K562 (cell line): ENCODE results near the gene MEIOB. TPM values are rescaled to one million over a fixed set of nuclear protein-coding genes. Genes with fewer than 3 reads are reported as not detected.

ENCODE experiments used
- BACH1 ChIP-seq: fragments of 200-800 bp; sonication (Bioruptor generic); IDR thresholded peaks from 2 replicates; pipeline ENCODE4 v1.6.1; 2016; ENCODE audit warnings: missing genetic modification characterization, missing compliant biosample characterization
- CTBP1 ChIP-seq: fragments of 450-650 bp; IDR thresholded peaks from 2 replicates; pipeline ENCODE4 v1.6.1; 2016; ENCODE audit warnings: borderline replicate concordance
- DACH1 ChIP-seq: fragments of 450-650 bp; IDR thresholded peaks from 2 replicates; pipeline ENCODE4 v1.6.1; 2018; ENCODE audit not compliant: partially characterized antibody
- FIP1L1 ChIP-seq: fragments of 200-400 bp; formaldehyde crosslinking; IDR thresholded peaks from 2 replicates; pipeline ENCODE4 v1.6.1; 2018; ENCODE audit warnings: mild to moderate bottlenecking, low read depth, low read length; ENCODE audit not compliant: poor library complexity, severe bottlenecking
- FOXJ2 ChIP-seq: fragments of 200-800 bp; sonication (Bioruptor generic); IDR thresholded peaks from 2 replicates; pipeline ENCODE4 v1.6.1; 2016; ENCODE audit warnings: missing genetic modification characterization, missing compliant biosample characterization
- MTA3 ChIP-seq: fragments of 450-650 bp; formaldehyde crosslinking; IDR thresholded peaks from 2 replicates; pipeline ENCODE4 v1.6.1; 2017; ENCODE audit warnings: mild to moderate bottlenecking, borderline replicate concordance
- POLR2A ChIP-seq: fragments of 450-650 bp; conservative IDR thresholded peaks from 2 replicates; pipeline ENCODE4 v1.6.1; 2016
- SUPT5H ChIP-seq: fragments of 450-650 bp; IDR thresholded peaks from 2 replicates; pipeline ENCODE4 v1.6.1; 2016
- TAF9B ChIP-seq: fragments of 450-650 bp; IDR thresholded peaks from 2 replicates; pipeline ENCODE4 v1.6.1; 2018; ENCODE audit warnings: mild to moderate bottlenecking; ENCODE audit not compliant: partially characterized antibody
- YBX1 ChIP-seq: fragments of 450-650 bp; IDR thresholded peaks from 2 replicates; pipeline ENCODE4 v1.7.1; 2016; ENCODE audit warnings: mild to moderate bottlenecking
- ZFP30 ChIP-seq: fragments of 250-450 bp; sonication (Bioruptor Pico); IDR thresholded peaks from 2 replicates; pipeline ENCODE4 v1.8.0; 2022; ENCODE audit warnings: moderate library complexity, mild to moderate bottlenecking, inconsistent platforms, borderline replicate concordance
- ZNF644 ChIP-seq: fragments of 200-800 bp; sonication (Bioruptor generic); IDR thresholded peaks from 2 replicates; pipeline ENCODE4 v1.6.1; 2016; ENCODE audit warnings: low read depth, missing genetic modification characterization, missing compliant biosample characterization
- ZNF77 ChIP-seq: fragments of 250-450 bp; sonication (Bioruptor Pico); IDR thresholded peaks from 2 replicates; pipeline ENCODE4 v1.5.0; 2020
- polyA plus RNA-seq, 8 experiments: library from polyadenylated mRNA; depleted of rRNA in 4 of 8; stranded (reverse) in 5 of 8; unstranded in 3 of 8; fragments of >200 nt; fragmentation: Nextera tagmentation in 2 of 8; fragmentation: Illumina TruSeq in 1 of 8; extraction: Ambion mirVana in 2 of 8; extraction: Trizol in 1 of 8; gene quantifications; 2 replicates each; pipeline versions ENCODE4 v1.2.1 to v1.2.3, GENCODE V29; 2011 to 2014; ENCODE audit warnings: inconsistent platforms in 1 of 8, missing spikeins in 1 of 8
- total RNA-seq, 7 experiments: library from RNA; depleted of rRNA in 6 of 7; stranded (reverse); fragments of >200 nt in 6 of 7; fragmentation: Illumina TruSeq in 2 of 7; extraction: Trizol in 2 of 7; gene quantifications; 2 replicates each; pipeline versions ENCODE4 v1.2.1 to v1.2.3, GENCODE V29; 2011 to 2021; ENCODE audit warnings: low replicate concordance in 1 of 7
- TF ChIP-seq, protein P1 (sequence below): IDR thresholded peaks from 2 replicates; pipeline ENCODE4 v1.6.1; 2014; ENCODE audit warnings: antibody characterized with exemption
- TF ChIP-seq, protein P2 (sequence below): fragments of 250-450 bp; sonication (Bioruptor Pico); IDR thresholded peaks from 2 replicates; pipeline ENCODE4 v1.8.0; 2021; ENCODE audit warnings: borderline replicate concordance, mild to moderate bottlenecking, moderate library complexity; ENCODE audit not compliant: poor library complexity, severe bottlenecking
- TF ChIP-seq, protein P3 (sequence below), 3 experiments: IDR thresholded peaks in 2 of 3; conservative IDR thresholded peaks in 1 of 3; 2 replicates each; pipeline ENCODE4 v1.5.1; 2011 to 2012; ENCODE audit warnings: low read length in 3 of 3, mild to moderate bottlenecking in 3 of 3, control low read depth in 2 of 3, improper control_type of control experiment in 1 of 3, inconsistent platforms in 1 of 3, low read depth in 1 of 3, mixed read lengths in 1 of 3, moderate library complexity in 1 of 3; ENCODE audit not compliant: insufficient read depth in 2 of 3
- TF ChIP-seq, protein P4 (sequence below), 2 experiments: fragments of 250-450 bp in 1 of 2; fragments of 450-650 bp in 1 of 2; sonication (Bioruptor Pico) in 1 of 2; IDR thresholded peaks; 2 replicates each; pipeline versions ENCODE4 v1.6.1 to v1.8.0; 2016 to 2021; ENCODE audit warnings: mild to moderate bottlenecking in 2 of 2, moderate library complexity in 2 of 2, missing compliant biosample characterization in 1 of 2, missing genetic modification characterization in 1 of 2
- TF ChIP-seq, protein P5 (sequence below): conservative IDR thresholded peaks from 2 replicates; pipeline ENCODE4 v1.6.1; 2011; ENCODE audit warnings: low read depth, mild to moderate bottlenecking, low read length; ENCODE audit not compliant: control insufficient read depth

The MEIOB gene
- total and polyA plus RNA-seq, 9 of the 15 experiments (the other 6 are each of a cell fraction or from before 2014, with no cell fraction given) = 25.4 to 203 (median 97.6) TPM

DNA sequence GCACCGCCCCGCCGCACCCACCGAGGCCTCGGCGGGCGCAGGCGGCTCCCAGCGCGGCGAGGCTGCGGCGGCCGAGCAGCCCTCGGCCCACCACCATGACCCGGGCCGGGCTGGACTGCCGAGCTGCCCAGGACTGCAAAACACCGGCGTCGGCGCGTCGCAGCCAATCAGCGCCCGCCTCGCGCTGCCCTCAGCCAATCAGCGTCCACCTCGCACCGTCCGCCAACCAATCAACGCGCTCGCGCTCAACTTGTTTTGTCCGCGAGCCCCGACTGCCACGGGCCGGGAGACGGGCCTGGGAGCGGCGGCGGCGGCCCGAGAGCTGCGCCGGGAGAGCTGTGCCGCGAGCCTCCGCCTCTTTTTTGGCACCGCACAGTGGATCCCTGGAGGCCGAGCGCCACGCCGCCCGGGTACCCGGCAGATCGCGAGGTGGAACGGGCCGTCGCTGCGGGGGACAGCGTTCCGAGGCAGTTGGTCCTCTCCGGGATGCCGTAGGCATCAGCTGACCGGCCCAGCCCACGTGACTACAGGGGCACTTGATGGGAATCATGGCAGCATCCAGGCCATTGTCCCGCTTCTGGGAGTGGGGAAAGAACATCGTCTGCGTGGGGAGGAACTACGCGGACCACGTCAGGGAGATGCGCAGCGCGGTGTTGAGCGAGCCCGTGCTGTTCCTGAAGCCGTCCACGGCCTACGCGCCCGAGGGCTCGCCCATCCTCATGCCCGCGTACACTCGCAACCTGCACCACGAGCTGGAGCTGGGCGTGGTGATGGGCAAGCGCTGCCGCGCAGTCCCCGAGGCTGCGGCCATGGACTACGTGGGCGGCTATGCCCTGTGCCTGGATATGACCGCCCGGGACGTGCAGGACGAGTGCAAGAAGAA lies 45.0 kb downstream of the MEIOB start, which contains the start of the genes FAHD1 and HAGH (continued):
- TF ChIP-seq MTA3 = peak; percentile 100
- TF ChIP-seq, protein P1, sequence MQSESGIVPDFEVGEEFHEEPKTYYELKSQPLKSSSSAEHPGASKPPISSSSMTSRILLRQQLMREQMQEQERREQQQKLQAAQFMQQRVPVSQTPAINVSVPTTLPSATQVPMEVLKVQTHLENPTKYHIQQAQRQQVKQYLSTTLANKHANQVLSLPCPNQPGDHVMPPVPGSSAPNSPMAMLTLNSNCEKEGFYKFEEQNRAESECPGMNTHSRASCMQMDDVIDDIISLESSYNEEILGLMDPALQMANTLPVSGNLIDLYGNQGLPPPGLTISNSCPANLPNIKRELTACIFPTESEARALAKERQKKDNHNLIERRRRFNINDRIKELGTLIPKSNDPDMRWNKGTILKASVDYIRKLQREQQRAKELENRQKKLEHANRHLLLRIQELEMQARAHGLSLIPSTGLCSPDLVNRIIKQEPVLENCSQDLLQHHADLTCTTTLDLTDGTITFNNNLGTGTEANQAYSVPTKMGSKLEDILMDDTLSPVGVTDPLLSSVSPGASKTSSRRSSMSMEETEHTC = peak; percentile 89
- peak; percentile 97 for TF ChIP-seq CTBP1
- TF ChIP-seq FOXJ2 (tag) = no peak
- TF ChIP-seq YBX1 = no peak
- TF ChIP-seq, protein P2, sequence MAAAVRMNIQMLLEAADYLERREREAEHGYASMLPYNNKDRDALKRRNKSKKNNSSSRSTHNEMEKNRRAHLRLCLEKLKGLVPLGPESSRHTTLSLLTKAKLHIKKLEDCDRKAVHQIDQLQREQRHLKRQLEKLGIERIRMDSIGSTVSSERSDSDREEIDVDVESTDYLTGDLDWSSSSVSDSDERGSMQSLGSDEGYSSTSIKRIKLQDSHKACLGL (CRISPR knock-in tag) = peak; percentile 71
- TF ChIP-seq POLR2A = peak; percentile 72
- no peak for TF ChIP-seq ZNF644 (tag)
- no peak for TF ChIP-seq TAF9B
- no peak for TF ChIP-seq BACH1 (tag)
- TF ChIP-seq, protein P3, sequence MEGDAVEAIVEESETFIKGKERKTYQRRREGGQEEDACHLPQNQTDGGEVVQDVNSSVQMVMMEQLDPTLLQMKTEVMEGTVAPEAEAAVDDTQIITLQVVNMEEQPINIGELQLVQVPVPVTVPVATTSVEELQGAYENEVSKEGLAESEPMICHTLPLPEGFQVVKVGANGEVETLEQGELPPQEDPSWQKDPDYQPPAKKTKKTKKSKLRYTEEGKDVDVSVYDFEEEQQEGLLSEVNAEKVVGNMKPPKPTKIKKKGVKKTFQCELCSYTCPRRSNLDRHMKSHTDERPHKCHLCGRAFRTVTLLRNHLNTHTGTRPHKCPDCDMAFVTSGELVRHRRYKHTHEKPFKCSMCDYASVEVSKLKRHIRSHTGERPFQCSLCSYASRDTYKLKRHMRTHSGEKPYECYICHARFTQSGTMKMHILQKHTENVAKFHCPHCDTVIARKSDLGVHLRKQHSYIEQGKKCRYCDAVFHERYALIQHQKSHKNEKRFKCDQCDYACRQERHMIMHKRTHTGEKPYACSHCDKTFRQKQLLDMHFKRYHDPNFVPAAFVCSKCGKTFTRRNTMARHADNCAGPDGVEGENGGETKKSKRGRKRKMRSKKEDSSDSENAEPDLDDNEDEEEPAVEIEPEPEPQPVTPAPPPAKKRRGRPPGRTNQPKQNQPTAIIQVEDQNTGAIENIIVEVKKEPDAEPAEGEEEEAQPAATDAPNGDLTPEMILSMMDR (IDR thresholded peaks at IDR 0.05 in 2 of 3, conservative IDR thresholded peaks at IDR 0.05 in 1 of 3; ENCODE audit: insufficient read depth in 2 of 3, low read depth in 1 of 3, low read length in 3 of 3) = no peak
- peak; percentile 93 for TF ChIP-seq DACH1
- TF ChIP-seq ZFP30 = no peak
- TF ChIP-seq SUPT5H = peak; percentile 66
- peak; percentile 56 for TF ChIP-seq FIP1L1
- TF ChIP-seq, protein P4, sequence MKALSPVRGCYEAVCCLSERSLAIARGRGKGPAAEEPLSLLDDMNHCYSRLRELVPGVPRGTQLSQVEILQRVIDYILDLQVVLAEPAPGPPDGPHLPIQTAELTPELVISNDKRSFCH (CRISPR knock-in tag; IDR thresholded peaks at IDR 0.05) = no peak
- TF ChIP-seq, protein P4 (tag; IDR thresholded peaks at IDR 0.05) = peak; percentile 79; the same call in 1 of the 2 replicates
- TF ChIP-seq ZNF77 (CRISPR knock-in tag) = no peak
- TF ChIP-seq, protein P5, sequence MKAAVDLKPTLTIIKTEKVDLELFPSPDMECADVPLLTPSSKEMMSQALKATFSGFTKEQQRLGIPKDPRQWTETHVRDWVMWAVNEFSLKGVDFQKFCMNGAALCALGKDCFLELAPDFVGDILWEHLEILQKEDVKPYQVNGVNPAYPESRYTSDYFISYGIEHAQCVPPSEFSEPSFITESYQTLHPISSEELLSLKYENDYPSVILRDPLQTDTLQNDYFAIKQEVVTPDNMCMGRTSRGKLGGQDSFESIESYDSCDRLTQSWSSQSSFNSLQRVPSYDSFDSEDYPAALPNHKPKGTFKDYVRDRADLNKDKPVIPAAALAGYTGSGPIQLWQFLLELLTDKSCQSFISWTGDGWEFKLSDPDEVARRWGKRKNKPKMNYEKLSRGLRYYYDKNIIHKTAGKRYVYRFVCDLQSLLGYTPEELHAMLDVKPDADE = 0 out of 2 replicates have a peak, but pooled peaks have one; percentile 51
